GM18873 (cell line): ENCODE data around the gene SCUBE1.

ENCODE experiments used
- ATAC-seq: cut with Tn5 transposase; IDR thresholded peaks from one replicate; pipeline ENCODE4 v1.9.1; 2021; ENCODE audit warnings: mild to moderate bottlenecking, moderate library complexity, moderate number of reproducible peaks; ENCODE audit not compliant: unreplicated experiment, low FRiP score

SCUBE1 gene

DNA sequence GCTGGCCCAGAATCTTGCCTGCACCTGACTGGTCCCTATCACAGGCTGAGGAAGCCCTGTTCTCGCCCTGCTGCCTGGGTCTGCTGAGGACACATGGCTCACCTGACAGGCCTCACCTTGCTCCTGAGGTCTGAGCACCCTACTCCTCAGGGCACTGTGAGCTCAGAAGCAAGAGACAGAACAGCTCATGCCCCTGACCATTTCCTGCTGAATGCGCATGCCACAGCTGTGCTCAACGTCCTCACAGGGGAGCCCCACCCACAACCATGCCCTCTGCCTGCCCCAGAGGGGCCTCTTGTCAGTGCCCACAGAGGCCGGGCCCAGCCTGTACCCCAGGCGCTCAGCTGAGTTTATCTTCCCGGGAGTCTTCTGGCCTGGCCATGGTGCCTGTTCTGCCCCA lies 194.6 kb downstream of the SCUBE1 start:
- ATAC-seq: no peak

DNA sequence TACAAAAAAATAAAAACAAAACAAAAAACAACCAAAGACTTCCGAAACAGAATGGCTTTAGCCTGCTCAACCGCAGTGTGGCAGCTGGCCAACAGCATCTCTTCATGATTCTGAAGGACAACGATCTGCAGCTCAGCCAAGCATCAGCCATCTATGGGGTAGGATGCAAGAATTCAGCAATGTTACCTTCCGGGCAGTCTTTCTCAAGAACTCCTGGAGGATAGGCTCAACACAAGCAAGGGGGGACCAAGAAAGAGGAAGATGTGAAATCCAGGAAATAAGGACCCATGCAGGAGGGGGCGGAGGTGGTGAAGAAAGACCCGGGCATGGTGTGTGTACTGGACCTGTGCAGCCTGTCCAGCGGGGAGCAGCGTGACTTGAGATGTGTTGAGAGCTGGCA lies 195.4 kb downstream of the SCUBE1 start:
- no peak for ATAC-seq
